Sigmoid colon (tissue), 7 donors: ENCODE results near the gene MDP1. TPM values are rescaled to one million over a fixed set of nuclear protein-coding genes. Genes with fewer than 3 reads are reported as not detected.
"Not testable (repeated sequence)": the region's sequence is repeated elsewhere in the genome, so short reads cannot be mapped to it uniquely, and the experiment has no call there.

Experiments used
- DNase-seq: peaks from one replicate; pipeline ENCODE4 v3.0.0-alpha.2; 2019
- H3K27ac ChIP-seq, 4 donors: fragments of 200-600 bp; sonication (generic); one replicate each; pipeline ENCODE4 v1.5.1; 2016 to 2019; ENCODE audit warnings: mild to moderate bottlenecking in 1 of 4
- H3K27me3 ChIP-seq, 3 donors: fragments of 200-600 bp; sonication (generic); one replicate each; pipeline ENCODE4 v1.5.1; 2019; ENCODE audit warnings: mild to moderate bottlenecking in 1 of 3
- H3K36me3 ChIP-seq, 4 donors: fragments of 200-600 bp; sonication (generic); one replicate each; pipeline ENCODE4 v1.5.1; 2016 to 2019
- H3K4me1 ChIP-seq, 4 donors: fragments of 200-600 bp; sonication (generic); one replicate each; pipeline ENCODE4 v1.5.1; 2017 to 2019
- H3K4me3 ChIP-seq, 4 donors: fragments of 200-600 bp; sonication (generic); one replicate each; pipeline ENCODE4 v1.5.1; 2017 to 2019; ENCODE audit warnings: mild to moderate bottlenecking in 2 of 4, moderate library complexity in 1 of 4
- H3K9me3 ChIP-seq, 4 donors: fragments of 200-600 bp in 3 of 4; sonication (generic) in 3 of 4; one replicate each; pipeline versions ENCODE4 v1.5.1 to v1.6.1; 2013 to 2019
- CTCF ChIP-seq, 4 experiments: fragments of 450-650 bp in 3 of 4; fragments of 200-600 bp in 1 of 4; IDR thresholded peaks; one replicate each; pipeline ENCODE4 v1.5.1; 2016 to 2019; ENCODE audit warnings: antibody characterized with exemption in 4 of 4, mild to moderate bottlenecking in 3 of 4, moderate library complexity in 2 of 4
- EP300 ChIP-seq, 4 donors: sonication (generic); formaldehyde crosslinking; IDR thresholded peaks; one replicate each; pipeline ENCODE4 v1.6.1; 2017; ENCODE audit warnings: antibody characterized with exemption in 4 of 4
- POLR2A ChIP-seq, 2 donors: fragments of 450-650 bp; IDR thresholded peaks; one replicate each; pipeline ENCODE4 v1.6.1; 2016; ENCODE audit warnings: antibody characterized with exemption in 2 of 2, mild to moderate bottlenecking in 2 of 2, moderate library complexity in 2 of 2
- POLR2AphosphoS5 ChIP-seq, 4 donors: sonication (generic); formaldehyde crosslinking; IDR thresholded peaks; one replicate each; pipeline ENCODE4 v1.6.1; 2017; ENCODE audit warnings: antibody characterized with exemption in 4 of 4
- WGBS, 2 donors: extraction: QIAGEN DNeasy Blood & Tissue Kit; methylation state at CpG; one replicate each; pipeline ENCODE4 v1.1.7; 2013; 5-methylcytosine and 5-hydroxymethylcytosine counted together
- intact Hi-C: fragments of 100-400 bp; cut with DNase I; formaldehyde crosslinking; loops from one replicate; pipeline ENCODE4 v1.15.1; 2023
- polyA plus RNA-seq, 3 donors: library from polyadenylated mRNA; stranded (reverse); fragments of 200-250 nt; gene quantifications; one replicate each; pipeline ENCODE4 v1.2.3, GENCODE V29; 2013
- total RNA-seq, 4 donors: library from RNA; depleted of rRNA; stranded (reverse); fragments of >200 nt; gene quantifications; one replicate each; pipeline ENCODE4 v1.1.0, GENCODE V29; 2016
- donor health status: healthy with polysubstance abuse.
- donor health status: Bipolar disorder and iron deficiency.
- donor health status: healthy.

MDP1 gene
- total and polyA plus RNA-seq, 7 donors = 15.1 to 34.2 (median 28.8) TPM

GRCh38 chr14:24231263-24232120 lies 15.6 kb upstream of the MDP1 start:
- peaks cover under 1 to 36% (median 8%) of the 10 kb centered on the region in 4 donors for H3K36me3 ChIP-seq
- H3K4me1 ChIP-seq = peaks cover 0 to 32% (median 30%) of the 10 kb centered on the region in 4 donors
- no peaks in the 10 kb centered on the region for H3K9me3 ChIP-seq
- WGBS, 2 donors = 10 to 12% methylated on average over 23 of the region's 23 CpGs
- H3K4me3 ChIP-seq = peak overlapping the region; percentile 68 to 91 (median 88)
- intact Hi-C loops = loop anchor here (5.0 kb wide), 1 partner anchor 84 kb away; the partner anchor contains the start of genes PSME2 and RNF31
- DNase-seq = no peak
- TF ChIP-seq EP300 (IDR thresholded peaks at IDR 0.05) = no peak
- TF ChIP-seq CTCF (IDR thresholded peaks at IDR 0.05) = no peak
- TF ChIP-seq POLR2A (IDR thresholded peaks at IDR 0.05) = no peak
- TF ChIP-seq POLR2AphosphoS5 (IDR thresholded peaks at IDR 0.05) = no peak
- H3K27ac ChIP-seq = peak overlapping the region; percentile 82 to 93 (median 89)
- no peaks in the 10 kb centered on the region for H3K27me3 ChIP-seq

GRCh38 chr14:24228902-24229301 lies 13.0 kb upstream of the MDP1 start:
- Histone ChIP-seq H3K36me3 (peaks cover 0 to 21% (median 3%) of the 10 kb centered on the region in 4 donors), H3K27me3 (no peaks in the 10 kb centered on the region), H3K9me3 (no peaks in the 10 kb centered on the region), H3K27ac (no peak overlapping the region), H3K4me1 (peaks cover 0 to 23% (median 22%) of the 10 kb centered on the region in 4 donors), H3K4me3 (no peak overlapping the region)
- 0 to 71% methylated on average over 1 of the region's 1 CpG for WGBS, 2 donors
- no peak for DNase-seq
- TF ChIP-seq EP300 (IDR thresholded peaks at IDR 0.05) = no peak
- intact Hi-C loops = no loop called here

- Histone ChIP-seq H3K4me3 (no peak overlapping the region), H3K27me3 (no peaks in the 10 kb centered on the region), H3K27ac (no peak overlapping the region), H3K36me3 (peaks cover 0 to 21% (median 3%) of the 10 kb centered on the region in 4 donors), H3K4me1 (peaks cover 0 to 10% (median 9%) of the 10 kb centered on the region in 4 donors), H3K9me3 (no peaks in the 10 kb centered on the region)
- intact Hi-C loops = no loop called here
- no peak for DNase-seq
- 69 to 83% methylated on average over 1 of the region's 1 CpG for WGBS, 2 donors
- TF ChIP-seq EP300 (IDR thresholded peaks at IDR 0.05) (no peak), CTCF (IDR thresholded peaks at IDR 0.05) (no peak), POLR2AphosphoS5 (IDR thresholded peaks at IDR 0.05) (no peak), POLR2A (IDR thresholded peaks at IDR 0.05) (no peak)
Measured at GRCh38 chr14:24226473-24226872, 10.6 kb upstream of the MDP1 start.

GRCh38 chr14:24224618-24225071 lies 8.8 kb upstream of the MDP1 start:
- DNase-seq = peak; percentile 27
- WGBS, 2 donors = 91 to 94% methylated on average over 7 of the region's 7 CpGs
- intact Hi-C loops = no loop called here

GRCh38 chr14:24222987-24223386 lies 7.1 kb upstream of the MDP1 start:
- H3K4me1 ChIP-seq, intact Hi-C loops, H3K27me3 ChIP-seq, DNase-seq, H3K4me3 ChIP-seq, H3K27ac ChIP-seq, H3K9me3 ChIP-seq: not testable (repeated sequence)
- 97 to 98% methylated on average over 4 of the region's 4 CpGs for WGBS, 2 donors
- H3K36me3 ChIP-seq = peaks cover 0 to 17% (median 2%) of the 10 kb centered on the region in 4 donors

More at GRCh38 chr14:24224618-24225071, 8.8 kb upstream of the MDP1 start:
- H3K27me3 ChIP-seq = no peaks in the 10 kb centered on the region
- no peak overlapping the region for H3K4me3 ChIP-seq
- no peaks in the 10 kb centered on the region for H3K9me3 ChIP-seq
- H3K27ac ChIP-seq = peak overlapping the region in 1 of 4 donors; percentile 21
- H3K4me1 ChIP-seq = no peaks in the 10 kb centered on the region
- H3K36me3 ChIP-seq = peaks cover 0 to 21% (median 3%) of the 10 kb centered on the region in 4 donors
- TF ChIP-seq POLR2A (IDR thresholded peaks at IDR 0.05) = no peak
- TF ChIP-seq POLR2AphosphoS5 (IDR thresholded peaks at IDR 0.05) = no peak
- TF ChIP-seq EP300 (IDR thresholded peaks at IDR 0.05) = no peak

GRCh38 chr14:24219521-24219920 lies 3.7 kb upstream of the MDP1 start:
- Histone ChIP-seq H3K27me3 (no peaks in the 10 kb centered on the region), H3K9me3 (no peaks in the 10 kb centered on the region), H3K4me3 (no peak overlapping the region), H3K36me3 (peaks cover 0 to 8% (median 3%) of the 10 kb centered on the region in 4 donors), H3K27ac (no peak overlapping the region), H3K4me1 (peaks cover 0 to 15% (median 14%) of the 10 kb centered on the region in 4 donors)
- TF ChIP-seq POLR2AphosphoS5 (IDR thresholded peaks at IDR 0.05) (no peak), EP300 (IDR thresholded peaks at IDR 0.05) (no peak), POLR2A (IDR thresholded peaks at IDR 0.05) (no peak), CTCF (IDR thresholded peaks at IDR 0.05) (no peak)
- no peak for DNase-seq
- intact Hi-C loops = no loop called here
- WGBS, 2 donors = 62 to 63% methylated on average over 3 of the region's 3 CpGs
